ENCODE measurements around the gene EXD3.
"Not testable (repeated sequence)": the region's sequence is repeated elsewhere in the genome, so short reads cannot be mapped to it uniquely, and the experiment has no call there.

The EXD3 gene

GRCh38 chr9:137357166-137357565 is 65.8 kb downstream of the EXD3 start:
- DNase-seq: no peak

GRCh38 chr9:137355761-137356365 is 67.1 kb downstream of the EXD3 start:
- DNase-seq: no peak

DNA sequence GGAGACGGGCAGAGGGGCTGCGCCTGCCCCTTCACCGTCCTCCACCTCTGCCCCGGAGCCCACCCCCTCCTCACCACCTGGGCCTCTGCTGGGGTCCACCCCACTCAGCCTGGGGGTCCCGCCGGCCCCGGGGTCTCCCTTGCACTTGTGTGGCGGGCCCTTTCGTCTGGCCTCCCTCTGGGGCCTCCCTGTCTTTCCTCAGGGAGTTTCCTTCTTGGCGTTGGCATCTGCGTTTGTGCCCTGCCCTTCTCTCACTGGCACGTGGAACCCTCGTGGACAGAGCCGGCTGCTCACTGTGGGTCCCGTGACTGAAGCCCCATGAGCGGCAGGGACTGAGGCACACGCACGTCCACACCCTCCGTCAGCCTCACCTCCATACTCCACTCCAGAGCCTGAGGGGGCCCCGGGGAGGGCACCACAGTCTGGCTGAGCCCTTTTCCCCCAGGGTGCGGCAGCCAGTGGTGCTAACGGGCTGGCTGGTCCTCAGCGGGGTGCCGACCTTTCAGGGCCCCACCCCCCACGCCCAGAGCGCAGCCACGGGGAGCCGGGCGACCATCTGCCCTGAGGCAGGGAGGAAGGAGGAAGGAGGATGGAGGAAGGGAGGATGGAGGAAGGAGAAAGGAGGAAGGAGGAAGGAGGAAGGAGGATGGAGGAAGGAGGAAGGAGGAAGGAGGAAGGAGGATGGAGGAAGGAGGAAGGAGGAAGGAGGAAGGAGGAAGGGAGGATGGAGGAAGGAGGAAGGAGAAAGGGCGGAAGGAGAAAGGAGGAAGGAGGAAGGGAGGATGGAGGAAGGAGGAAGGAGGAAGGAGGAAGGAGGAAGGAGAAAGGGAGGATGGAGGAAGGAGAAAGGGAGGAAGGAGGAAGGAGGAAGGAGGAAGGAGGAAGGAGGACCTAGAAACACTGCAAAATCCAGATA is 67.9 kb downstream of the EXD3 start:
- no peak for DNase-seq

DNA sequence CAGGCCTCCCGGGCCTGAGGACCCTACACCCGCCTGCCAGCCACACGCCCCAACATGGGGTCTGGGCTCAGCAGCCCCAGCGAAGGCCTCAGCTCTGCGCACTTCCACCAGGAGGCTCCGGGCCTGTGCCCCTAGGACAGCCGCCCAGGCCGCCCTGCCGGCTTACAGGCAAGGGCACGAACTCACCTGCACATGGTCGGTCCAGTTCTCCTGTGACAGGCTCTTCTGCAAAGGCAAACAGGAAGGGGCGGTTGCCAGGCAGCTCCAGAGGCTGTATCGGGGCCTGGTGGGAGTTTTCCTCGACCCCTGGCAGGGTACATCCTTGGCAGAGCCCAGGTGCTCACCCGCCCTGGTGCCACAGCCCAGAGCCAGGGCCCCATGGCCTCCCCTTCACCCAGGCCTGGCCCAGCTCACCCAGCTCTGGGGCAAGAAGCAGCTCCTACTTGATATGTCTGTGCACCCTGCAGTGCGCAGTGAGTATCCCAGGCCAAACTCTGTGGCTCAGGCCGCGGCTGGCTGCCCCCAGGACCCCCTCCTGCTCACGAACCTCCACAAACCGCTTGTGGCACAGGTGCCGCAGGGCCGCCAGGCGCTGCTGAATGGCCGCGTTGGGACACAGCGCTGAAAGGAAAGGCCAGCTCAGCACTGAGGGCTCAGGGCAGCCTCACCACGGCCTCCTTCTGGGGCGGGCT is 68.7 kb downstream of the EXD3 start:
- DNase-seq: no peak

- DNase-seq: no peak
Observed at GRCh38 chr9:137353223-137354152, 69.5 kb downstream of the EXD3 start.

DNA sequence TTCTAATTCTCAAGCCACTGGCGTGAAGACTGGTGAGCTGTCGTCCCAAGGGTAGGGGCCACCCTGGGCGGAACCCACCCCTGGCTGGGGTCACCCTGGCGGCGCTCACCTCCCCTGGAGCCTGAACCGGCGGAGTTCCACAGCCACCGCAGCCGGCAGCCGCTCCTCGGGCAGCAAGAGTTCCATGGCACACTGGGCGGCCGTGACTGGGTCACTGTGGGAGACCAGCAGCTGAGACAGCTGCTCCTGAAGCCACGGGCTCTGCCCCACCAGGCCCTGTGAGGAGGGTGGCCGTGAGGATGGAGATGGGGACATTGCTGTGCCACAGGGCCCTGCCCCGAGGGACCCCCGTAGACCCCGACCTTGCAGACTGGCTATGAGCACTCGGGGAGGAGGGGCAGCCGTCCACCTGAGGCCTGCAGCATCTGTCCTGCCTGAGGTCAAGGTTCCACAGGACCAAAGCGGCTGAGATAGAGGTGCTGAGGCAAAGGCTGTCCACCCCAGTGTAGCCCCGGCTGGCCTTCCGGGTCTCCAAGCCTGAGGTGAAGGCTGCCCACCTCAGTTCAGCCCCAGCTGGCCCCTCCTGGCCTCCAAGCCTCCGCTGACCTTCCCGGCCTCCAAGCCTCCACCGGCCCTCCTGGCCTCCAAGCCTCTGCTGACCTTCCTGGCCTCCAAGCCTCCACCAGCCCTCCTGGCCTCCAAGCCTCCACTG is 70.3 kb downstream of the EXD3 start:
- DNase-seq: no peak

GRCh38 chr9:137351781-137352501 is 71.0 kb downstream of the EXD3 start:
- no peak for DNase-seq

DNA sequence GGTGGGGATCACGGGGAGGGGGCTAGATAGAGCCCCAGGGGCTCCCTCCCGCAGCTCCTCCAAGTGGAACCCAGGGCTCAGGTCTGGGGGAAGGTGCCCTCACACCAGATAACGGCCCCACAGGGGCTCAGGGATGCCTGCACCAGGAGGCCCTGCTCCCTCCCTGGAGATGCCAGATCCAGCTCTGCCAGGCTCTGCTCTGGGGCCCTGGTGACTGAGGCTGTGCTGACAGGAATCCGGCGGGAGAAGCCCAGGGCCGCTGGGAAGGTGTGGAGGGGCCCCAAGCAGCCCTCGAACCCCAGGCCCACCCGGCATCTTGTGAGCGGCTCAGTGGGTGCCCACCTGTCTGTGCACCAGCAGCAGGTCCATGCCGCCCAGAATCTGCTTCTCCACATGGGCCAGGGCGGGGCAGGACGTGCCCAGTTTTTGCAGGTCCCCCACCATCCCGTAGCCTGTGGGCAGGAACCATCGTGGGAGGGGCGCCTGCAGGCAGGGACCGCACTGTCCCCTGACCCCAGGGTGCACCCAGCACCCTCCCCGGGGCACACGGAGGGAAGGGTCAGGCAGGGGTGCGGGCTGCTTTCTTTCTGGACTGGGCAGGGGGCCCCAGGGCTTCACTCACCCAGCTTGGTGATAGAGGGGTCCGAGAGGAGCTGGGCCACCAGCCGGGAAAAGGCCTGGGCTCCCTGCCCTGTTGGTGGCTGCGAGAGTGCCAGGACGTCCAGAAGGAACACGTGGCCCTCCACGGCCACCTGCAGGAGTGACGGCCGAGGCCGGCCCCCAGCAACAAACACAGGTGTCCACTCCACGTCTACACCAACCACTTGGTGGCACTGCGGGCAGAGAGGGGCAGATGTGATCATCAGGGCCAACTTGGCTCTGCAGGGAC is 72.0 kb downstream of the EXD3 start:
- no peak for DNase-seq

DNA sequence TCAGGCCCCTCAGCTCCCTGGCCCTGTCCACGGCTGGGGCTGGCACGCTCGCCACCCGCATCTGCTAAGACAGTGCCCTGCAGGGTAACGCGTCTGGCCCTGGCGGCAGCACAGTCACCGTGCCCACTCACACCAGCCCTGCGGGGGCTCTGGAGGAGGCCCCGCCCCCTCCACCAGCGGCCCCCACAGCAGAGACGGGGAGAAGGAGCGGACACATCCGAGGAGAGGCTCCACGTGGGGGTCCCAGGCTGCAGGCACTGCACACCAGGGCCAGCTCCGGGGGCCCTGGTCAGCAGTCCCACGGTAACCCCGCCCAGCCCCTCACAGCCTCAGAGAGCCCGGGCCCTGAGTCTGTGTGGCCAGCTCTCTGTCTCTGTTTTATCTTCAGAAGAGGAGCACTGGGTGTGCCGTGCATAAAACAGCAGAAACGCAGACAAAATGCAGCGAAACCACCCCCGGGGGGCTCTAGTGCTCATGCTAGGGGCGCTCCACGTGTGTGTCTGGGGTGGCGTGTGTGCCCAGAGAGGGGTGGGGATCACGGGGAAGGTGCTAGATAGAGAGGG is 73.4 kb downstream of the EXD3 start:
- no peak for DNase-seq

- DNase-seq: no peak
Observed at GRCh38 chr9:137348769-137349470, 74.0 kb downstream of the EXD3 start.

- DNase-seq: no peak
Observed at GRCh38 chr9:137347928-137348327, 75.0 kb downstream of the EXD3 start.

DNA sequence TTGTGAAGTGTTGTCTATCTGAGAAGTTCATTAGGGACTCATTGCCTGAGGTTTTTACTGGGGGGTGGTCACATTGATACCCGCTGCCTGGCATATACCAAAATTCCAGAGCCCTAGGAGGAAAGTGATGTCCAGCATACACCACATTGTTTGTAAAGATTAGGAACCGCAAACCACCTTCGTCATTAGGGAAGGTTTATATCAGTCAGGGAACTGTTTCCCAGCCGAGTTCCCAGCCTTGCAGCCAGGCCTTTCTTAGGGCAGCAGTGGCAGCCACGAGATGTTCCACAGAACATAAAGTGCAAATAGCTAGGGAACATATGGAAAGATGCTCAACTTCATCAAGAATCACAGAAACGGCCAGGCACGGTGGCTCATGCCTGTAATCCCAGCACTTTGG is 80.5 kb downstream of the EXD3 start:
- no peak for DNase-seq

- no peak for DNase-seq
Observed at GRCh38 chr9:137341227-137341626, 81.7 kb downstream of the EXD3 start.

DNA sequence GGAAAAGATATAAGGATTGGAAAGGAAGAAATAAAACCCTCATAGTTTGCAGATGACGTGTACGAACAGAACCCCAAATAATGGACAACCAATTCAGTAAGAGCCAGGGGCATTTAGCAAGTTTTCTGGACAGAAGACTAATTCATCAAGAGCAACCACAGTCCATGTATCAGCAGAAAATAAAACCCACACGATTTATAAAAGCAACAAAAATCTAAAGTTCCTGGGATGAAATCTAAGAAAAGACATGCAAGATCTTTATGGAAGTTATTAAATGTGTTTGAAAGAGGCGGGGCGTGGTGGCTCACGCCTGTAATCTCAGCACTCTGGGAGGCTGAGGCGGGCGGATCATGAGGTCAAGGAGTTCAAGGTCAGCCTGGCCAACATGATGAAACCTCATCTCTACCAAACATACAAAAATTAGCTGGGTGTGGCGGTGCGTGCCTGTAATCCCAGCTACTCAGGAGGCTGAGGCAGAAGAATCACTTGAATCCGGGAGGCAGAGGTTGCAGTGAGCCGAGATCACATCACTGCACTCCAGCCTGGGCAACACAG is 83.0 kb downstream of the EXD3 start:
- DNase-seq: not testable (repeated sequence)

- no peak for DNase-seq
Observed at GRCh38 chr9:137339045-137339907, 83.7 kb downstream of the EXD3 start.

GRCh38 chr9:137336735-137337134 is 86.2 kb downstream of the EXD3 start:
- DNase-seq: no peak

DNA sequence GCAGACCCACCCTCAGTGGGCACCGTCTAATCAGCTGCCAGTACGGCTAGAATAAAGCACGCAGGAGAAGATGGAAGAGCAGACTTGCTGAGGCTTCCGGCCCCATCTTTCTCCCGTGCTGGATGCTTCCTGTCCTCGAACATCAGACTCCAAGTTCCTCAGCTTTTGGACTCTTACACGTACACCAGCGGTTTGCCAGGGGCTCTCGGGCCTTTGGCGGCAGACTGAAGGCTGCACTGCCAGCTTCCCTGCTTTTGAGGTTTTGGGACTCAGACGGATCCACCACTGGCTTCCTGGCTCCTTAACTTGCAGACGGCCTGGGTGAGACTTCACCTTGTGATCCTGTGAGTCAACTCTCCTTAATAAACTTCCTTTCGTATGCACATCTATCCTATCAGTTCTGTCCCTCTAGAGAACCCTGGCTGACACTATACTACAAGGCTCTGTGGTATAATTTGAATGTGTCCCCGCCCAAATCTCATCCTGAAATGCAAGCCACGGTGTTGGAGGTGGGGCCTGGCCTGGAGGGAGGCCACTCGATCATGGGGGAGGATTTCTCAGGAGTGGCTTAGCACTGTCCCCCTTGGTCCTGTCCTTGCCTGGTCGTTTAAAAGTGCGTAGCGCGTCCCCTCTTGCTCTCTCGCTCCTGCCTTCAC is 89.8 kb downstream of the EXD3 start:
- DNase-seq: no peak

Measured in T-helper 1 cell (primary cell).